Ecto neural progenitor cell (in vitro differentiated cells): ENCODE measurements around the gene HRCT1.

Experiments
- DNase-seq: peaks from one replicate; pipeline ENCODE4 v3.0.0-alpha.2; 2018; ENCODE audit warnings: low spot score

The HRCT1 gene

GRCh38 chr9:35944841-35945240 is 38.8 kb downstream of the HRCT1 start:
- DNase-seq = no peak

GRCh38 chr9:35945341-35946018 is 39.5 kb downstream of the HRCT1 start:
- DNase-seq = peak; percentile 79

GRCh38 chr9:35948451-35948850 is 42.4 kb downstream of the HRCT1 start:
- no peak for DNase-seq

GRCh38 chr9:35948901-35949318 is 42.9 kb downstream of the HRCT1 start:
- no peak for DNase-seq

GRCh38 chr9:35951736-35952135 is 45.7 kb downstream of the HRCT1 start:
- DNase-seq = no peak

GRCh38 chr9:35952526-35953191 is 46.7 kb downstream of the HRCT1 start:
- no peak for DNase-seq

- DNase-seq = no peak
Measured at GRCh38 chr9:35954942-35955546, 49.0 kb downstream of the HRCT1 start.

GRCh38 chr9:35956651-35957050 is 50.6 kb downstream of the HRCT1 start:
- no peak for DNase-seq
